DMS53 (cell line): ENCODE results near the gene CEP350.
"Not testable (repeated sequence)": the region's sequence is repeated elsewhere in the genome, so short reads cannot be mapped to it uniquely, and the experiment has no call there.

Source experiments
- DNase-seq: peaks from one replicate; lab custom pipeline; 2025; lab: John Stamatoyannopoulos, UW

The CEP350 gene

DNA sequence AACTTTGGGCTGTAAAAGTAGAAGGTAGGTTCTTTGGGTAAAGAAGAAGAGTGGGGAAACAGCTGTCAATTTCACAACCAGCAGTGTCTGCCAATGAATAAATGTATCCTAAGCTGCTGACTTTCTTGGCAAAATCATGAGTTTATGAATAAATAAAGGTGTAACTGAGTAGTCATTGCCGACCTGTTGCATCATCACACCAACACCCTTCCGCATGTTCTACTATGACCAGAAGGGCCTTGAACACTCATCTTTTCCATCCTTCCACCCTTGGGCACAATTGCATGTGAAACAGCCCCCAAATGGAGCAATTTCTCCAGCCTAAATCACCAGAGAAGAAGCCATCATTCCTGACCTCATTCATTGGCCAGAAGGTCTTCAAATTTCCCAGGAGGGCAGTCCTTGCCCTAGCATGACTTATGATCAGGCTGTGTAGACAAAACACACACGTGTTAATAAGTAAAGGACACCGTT, 168.9 kb downstream of the CEP350 start:
- DNase-seq: no peak

GRCh38 chr1:180130651-180131050, 176.0 kb downstream of the CEP350 start:
- DNase-seq: no peak

DNA sequence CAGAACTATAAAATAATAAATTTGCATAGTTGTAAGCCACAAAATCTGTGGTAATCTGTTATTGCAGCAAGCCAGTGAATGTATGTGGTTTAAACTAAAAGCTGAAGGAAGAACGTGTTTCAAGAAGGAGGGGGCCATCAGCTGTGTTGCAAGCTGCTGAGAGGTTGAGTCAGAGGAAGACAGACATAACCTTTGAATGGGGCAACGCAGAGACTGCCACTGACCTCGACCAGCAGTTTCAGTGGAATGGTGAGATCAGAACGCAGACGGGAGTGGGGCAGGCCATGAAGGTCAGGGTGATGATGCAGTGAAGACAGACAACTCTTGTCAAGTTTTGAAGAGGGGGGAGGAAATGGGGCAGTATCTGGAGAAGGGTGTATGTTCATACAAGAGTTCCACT, 176.9 kb downstream of the CEP350 start:
- no peak for DNase-seq

DNA sequence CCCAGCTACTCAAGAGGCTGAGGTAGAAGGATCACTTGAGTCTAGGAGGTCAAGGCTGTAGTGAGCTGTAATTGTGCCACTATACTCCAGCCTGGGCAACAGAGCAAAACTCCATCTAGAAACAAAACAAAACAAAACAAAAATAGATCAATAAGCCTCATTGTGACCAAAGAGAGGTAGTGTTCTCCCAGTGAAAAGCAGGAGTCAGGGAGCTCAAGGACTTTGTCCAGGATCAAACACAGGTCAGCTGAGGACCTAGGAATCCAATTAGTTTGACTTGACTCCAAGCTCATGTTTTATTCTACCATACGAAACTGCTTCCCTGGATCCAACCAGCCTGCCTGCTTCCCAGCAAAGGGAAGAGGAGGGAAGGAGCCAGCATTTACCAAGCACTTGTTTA, 178.6 kb downstream of the CEP350 start:
- no peak for DNase-seq

DNA sequence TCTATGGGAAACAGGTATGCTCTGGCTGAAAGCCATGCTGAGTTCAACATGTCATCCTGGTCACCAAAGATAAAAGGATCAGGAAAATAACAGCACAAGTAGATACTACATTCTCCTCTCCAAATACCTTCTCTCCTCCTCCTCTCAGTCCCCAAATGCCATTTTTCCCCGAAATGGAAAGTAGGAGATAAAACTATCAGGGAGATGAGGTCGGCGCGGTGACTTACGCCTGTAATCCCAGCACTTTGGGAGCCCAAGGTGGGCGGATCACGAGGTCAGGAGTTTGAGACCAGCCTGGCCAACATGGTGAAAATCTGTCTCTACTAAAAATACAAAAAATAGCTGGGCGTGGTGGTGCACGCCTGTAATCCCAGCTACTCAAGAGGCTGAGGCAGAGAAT, 179.1 kb downstream of the CEP350 start:
- not testable (repeated sequence) for DNase-seq

DNA sequence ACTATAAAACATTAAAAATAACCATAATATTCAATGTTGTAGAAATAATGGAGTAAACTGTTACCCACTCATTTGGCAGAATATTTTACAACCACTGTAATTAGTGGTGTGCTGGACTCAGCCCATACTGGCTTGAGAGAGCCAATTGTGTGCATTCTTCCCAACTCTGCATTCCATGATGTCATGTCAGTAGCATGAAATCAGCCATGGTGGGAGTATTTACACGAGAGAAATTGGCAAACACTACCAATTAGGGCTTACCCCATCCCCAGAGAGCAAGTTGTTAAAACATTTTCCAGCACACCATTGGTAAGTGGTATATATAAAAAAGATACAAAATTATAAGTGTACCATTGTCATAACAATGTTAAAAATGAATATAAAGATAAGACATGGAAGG, 180.9 kb downstream of the CEP350 start:
- DNase-seq: no peak

DNA sequence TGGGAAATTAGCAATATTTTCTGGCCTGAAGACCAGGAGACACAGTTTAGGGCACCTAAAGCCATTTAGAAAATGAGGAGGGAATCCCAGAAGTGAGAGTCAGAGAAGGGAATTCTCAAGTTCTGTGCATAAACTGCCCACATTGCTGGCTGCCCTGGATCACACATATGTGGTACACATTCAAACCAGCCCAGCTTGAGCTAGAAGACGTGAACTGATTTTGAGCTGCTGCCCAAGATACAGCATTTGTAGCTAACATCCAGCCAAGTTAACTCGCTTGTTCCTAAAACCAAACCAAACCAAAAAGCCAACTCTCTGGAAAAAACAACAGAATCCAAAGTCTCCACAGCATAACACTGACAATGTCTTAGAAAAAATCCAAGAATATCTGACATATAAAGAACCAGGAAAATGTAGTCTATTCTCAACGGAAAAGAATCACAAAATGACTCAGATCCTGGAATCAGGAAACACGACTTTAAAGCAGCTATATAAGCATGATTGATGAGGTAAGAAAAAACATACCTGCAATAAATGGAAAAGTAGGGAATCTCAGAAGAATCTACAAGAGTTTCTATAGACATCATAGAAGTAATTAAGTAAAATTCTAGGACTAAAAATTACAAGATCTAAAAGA, 181.8 kb downstream of the CEP350 start:
- no peak for DNase-seq

DNA sequence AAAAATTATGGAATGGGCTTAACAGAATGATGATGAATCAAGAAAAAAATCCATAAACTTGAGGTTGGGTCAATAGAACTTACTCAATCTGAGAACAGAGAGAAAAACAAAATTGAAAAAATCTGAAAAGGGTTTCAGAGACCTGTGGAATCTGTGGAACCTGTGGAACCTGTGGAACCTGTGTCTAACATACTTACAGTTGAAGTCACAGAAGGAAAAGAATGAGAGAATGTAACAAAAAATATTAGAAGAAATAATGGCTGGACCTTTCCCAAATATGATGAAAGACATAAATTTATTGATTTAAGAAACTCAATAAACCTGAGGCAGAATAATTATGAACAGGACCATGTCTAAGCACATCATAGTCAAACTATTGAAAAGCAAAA, 182.4 kb downstream of the CEP350 start:
- no peak for DNase-seq

- no peak for DNase-seq
Measured at GRCh38 chr1:180137776-180138175, 183.2 kb downstream of the CEP350 start.

DNA sequence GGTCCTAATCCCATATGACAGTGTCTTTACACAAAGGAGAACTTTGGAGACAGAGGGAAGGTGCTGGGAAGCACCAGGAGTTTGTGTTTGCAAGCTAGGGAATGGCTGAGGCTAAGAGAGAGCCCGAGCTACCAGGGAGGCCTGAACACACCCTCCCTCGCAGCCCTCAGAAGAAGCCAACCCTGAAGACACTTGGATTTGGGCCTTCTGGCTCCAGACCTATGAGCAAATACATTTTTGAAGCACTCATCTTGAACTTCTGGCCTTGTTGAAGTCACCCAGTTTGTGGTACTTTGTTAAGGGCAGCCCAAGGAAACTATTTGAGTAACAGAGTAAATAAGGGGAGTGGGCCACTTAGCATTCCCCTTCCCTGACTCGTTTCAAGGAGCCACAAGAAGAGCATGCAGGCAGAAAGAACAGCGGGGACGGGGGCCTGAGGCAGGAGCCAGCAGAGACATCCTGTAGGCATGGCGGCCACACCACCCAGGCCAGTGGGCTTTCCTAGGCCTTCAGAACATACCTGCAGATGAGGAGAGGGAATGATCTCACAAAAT, 186.8 kb downstream of the CEP350 start:
- DNase-seq: no peak

- DNase-seq: no peak
Measured at GRCh38 chr1:180143359-180143758, 188.7 kb downstream of the CEP350 start.

- DNase-seq: no peak
Measured at GRCh38 chr1:180144659-180145357, 190.2 kb downstream of the CEP350 start.

DNA sequence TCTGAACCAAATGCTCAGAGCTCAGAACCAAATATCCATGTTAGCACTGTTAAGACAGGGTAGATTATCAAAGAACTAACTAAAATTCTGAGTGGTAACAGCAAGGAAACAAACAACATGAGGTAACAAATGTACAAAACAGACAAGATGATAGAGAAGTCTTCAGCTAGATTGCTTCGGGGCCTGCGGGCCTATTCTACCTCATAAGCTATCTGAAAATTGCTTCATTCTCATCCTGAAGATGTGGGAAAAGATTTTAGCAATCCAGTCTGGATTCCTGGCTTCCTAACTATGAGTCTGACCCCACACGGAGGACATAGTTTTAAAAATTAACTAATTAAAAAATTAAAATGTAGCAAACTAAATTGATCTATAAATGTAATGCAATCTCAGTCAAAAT, 190.8 kb downstream of the CEP350 start:
- no peak for DNase-seq

DNA sequence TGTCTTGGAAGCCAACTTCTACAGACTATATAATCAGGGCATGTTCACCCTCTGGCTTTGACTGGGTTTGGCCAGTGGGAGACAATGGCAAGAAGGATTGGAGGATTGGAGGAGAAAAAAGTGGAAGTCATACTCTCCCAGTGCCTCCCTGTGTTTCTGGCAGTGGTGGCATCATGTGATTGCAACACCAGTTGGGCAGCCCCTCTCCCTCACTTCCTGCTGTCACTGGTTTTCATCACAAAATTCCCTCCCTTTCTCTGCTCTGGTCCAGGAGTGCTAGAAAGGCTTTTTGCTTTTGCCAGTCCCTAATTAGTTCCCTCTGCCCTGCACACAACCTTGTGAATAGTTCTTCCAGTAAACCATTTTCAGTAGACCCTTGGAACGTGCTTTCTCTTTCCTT, 196.4 kb downstream of the CEP350 start:
- DNase-seq: peak; percentile 44

GRCh38 chr1:180151508-180151907, 196.9 kb downstream of the CEP350 start:
- peak; percentile 79 for DNase-seq

- no peak for DNase-seq
Measured at GRCh38 chr1:180152588-180152987, 198.0 kb downstream of the CEP350 start.

GRCh38 chr1:180153032-180153431, 198.4 kb downstream of the CEP350 start:
- DNase-seq: no peak

DNA sequence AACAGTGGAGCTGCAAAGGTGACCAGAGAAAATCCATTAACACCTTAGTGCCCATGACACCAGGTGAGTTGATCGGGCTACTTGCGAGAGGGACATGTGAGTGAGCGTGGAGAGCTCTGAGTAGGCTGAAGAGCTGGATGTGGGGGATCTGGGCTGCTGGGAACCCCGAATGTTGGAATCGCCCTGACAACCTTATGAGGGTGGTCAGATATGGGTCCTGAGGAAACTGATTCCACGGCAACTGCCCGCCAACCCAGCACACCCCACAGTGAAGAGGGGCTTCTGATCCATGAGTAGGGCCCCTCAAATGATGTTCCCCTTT, 199.4 kb downstream of the CEP350 start:
- DNase-seq: peak; percentile 35

GRCh38 chr1:180154325-180155181, 199.9 kb downstream of the CEP350 start, which contains the start of gene QSOX1:
Gene QSOX1, plus strand, starts transcription at chr1:180154869. Its CDS starts 39 bp downstream, at chr1:180154908.
- peak; percentile 95 for DNase-seq

DNA sequence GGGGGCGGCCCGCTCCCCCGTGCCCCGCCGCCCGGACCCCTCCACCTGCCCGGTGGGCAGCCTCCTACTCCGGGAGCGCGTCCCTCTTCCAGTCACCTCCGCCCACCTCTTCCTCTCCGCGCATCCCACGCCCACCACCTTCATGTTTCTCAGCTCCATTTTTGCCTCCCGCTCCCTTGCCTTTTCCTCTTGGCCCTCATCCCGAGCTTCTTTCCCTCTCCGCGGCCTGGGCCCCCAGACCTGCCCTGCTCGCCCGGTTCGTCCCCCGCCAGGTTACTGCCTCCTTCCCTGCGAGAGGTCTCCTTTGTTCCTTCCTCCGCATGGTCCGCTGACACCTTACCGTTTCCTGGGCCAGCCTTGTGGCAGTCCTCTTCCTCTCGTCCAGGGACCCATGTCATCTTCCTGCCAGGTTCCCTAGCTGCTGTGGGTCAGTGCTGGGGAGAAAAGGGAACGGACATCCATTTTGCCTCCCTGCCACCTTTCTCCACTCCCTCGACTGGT, 200.6 kb downstream of the CEP350 start:
- peak; percentile 66 for DNase-seq

DNA sequence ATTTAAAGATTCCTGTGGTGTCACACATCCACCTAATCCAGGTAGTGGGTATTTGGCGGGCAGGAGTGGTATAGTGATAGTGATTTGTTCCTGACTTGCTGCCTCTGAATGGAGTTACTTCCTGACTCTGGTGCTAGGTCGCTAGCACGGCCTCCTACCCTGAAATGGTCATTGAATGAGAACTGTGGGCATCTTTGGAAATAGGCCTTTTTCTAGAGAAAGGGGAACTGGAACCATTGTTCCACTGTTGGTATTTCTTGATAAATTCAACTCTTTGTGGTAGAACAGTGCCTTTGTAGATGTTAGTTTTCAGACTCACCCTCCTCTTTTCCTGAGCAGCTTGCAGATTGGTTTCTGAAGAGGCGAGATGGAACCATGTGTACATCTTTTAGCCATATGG, 201.6 kb downstream of the CEP350 start:
- DNase-seq: no peak

GRCh38 chr1:180156631-180157091, 202.1 kb downstream of the CEP350 start:
- DNase-seq: peak; percentile 43
